GM18870 (cell line): ENCODE data around the gene SETD7.
A peak's percentile ranks its signal among the peaks of the same experiment; 100 is the strongest.
"Not testable (repeated sequence)": the region's sequence is repeated elsewhere in the genome, so short reads cannot be mapped to it uniquely, and the experiment has no call there.

Experiments used
- ATAC-seq: cut with Tn5 transposase; IDR thresholded peaks from one replicate; pipeline ENCODE4 v1.9.1; 2021; ENCODE audit warnings: moderate library complexity; ENCODE audit not compliant: unreplicated experiment

Gene SETD7

DNA sequence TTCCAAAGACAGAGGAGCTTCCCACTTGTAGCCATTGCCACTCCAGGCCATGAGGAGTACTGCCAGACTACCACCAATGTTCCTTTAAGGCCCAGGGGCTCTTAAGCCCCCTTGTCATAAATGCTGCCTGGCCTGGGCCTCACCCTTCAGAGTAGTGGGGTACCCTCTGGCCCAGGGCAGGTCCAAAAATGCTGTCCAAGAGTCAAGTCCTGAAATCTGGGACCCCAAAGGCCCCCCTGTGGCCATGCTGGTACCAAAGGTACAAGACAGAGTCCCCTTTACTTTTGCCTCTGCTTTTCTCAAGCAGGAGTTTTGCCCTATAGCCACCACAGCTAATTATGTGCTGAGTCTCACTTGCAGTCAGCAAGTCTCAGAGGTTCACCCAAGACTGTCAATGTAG is 85.7 kb downstream of the SETD7 start:
- ATAC-seq: no peak

DNA sequence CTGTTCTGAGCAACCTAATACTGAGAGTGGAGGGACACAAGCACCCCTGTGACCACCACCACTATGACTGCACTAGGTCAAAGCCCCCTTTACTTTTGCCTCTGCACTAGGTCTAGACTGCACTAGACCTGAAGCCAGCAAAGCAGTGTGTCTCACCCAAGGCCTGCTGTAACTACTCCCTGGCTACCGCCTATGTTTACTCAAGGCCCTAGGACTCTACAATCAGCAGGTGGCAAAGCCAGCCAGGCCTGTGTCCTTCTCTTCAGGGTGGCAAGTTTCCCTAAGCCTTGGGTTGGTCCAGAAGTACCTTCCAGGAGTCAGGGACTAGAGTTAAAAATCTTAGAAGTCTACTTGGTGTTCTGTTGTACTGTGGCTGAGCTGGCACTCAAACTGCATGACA is 86.2 kb downstream of the SETD7 start:
- ATAC-seq: no peak

DNA sequence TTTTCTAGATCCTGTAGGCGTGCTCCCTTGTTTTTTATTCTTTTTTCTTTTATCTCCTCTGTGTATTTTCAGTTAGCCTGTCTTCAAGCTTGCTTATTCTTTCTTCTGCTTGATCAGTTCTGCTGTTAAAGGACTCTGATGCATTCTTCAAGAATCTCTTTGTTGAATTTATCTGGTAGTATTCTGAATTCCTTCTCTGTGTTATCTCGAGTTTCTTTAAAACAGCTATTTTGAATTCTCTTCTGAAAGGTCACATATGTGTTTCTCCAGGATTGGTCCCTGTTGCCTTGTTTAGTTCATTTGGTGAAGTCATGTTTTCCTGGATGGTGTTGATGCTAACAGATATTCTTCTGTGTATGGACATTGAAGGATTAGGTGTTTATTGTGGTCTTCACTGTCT is 86.8 kb downstream of the SETD7 start:
- no peak for ATAC-seq

DNA sequence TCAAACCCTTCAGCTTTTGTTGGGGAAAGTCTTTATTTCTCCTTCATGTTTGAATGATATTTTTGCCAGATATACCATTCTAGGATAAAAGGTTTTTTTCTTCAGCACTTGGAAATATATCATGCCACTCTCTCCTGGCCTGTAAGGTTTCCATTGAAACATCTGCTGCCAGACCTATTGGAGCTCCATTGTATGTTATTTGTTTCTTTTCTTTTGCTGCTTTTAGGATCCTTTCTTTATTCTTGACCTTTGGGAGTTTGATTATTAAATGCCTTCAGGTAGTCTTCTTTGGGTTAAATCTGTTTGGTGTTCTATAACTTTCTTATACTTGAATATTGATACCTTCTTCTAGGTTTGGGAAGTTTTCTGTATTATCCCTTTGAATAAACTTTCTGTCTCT is 87.3 kb downstream of the SETD7 start:
- ATAC-seq: not testable (repeated sequence)

GRCh38 chr4:139465922-139466321 is 90.1 kb downstream of the SETD7 start:
- no peak for ATAC-seq

- ATAC-seq: not testable (repeated sequence)
Observed at GRCh38 chr4:139464512-139464911, 91.5 kb downstream of the SETD7 start.

GRCh38 chr4:139461022-139461628 is 94.9 kb downstream of the SETD7 start:
- ATAC-seq: no peak

DNA sequence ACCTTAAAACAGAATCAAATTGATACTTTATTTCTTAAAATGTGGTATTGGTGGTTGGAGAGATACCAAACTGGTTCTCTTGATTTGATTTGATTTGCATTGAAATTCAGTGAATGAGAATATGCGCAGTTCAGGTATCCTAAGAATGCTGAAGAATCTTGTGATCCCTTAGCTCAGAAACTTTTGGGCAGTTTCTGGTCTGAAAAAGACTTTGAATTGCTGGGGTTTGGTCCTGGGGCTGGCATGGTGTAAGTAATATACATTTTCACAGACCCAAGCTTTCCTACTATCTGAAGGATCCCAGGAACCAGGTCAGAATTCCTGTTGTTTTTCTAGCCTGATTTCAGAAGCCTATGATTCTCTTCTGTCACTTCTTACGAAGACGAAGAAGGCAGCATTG is 95.5 kb downstream of the SETD7 start:
- ATAC-seq: no peak

- no peak for ATAC-seq
Observed at GRCh38 chr4:139458999-139459398, 97.0 kb downstream of the SETD7 start.

GRCh38 chr4:139458543-139458942 is 97.5 kb downstream of the SETD7 start:
- no peak for ATAC-seq

- no peak for ATAC-seq
Observed at GRCh38 chr4:139457318-139457717, 98.7 kb downstream of the SETD7 start.

GRCh38 chr4:139455126-139455538 is 100.9 kb downstream of the SETD7 start:
- no peak for ATAC-seq

DNA sequence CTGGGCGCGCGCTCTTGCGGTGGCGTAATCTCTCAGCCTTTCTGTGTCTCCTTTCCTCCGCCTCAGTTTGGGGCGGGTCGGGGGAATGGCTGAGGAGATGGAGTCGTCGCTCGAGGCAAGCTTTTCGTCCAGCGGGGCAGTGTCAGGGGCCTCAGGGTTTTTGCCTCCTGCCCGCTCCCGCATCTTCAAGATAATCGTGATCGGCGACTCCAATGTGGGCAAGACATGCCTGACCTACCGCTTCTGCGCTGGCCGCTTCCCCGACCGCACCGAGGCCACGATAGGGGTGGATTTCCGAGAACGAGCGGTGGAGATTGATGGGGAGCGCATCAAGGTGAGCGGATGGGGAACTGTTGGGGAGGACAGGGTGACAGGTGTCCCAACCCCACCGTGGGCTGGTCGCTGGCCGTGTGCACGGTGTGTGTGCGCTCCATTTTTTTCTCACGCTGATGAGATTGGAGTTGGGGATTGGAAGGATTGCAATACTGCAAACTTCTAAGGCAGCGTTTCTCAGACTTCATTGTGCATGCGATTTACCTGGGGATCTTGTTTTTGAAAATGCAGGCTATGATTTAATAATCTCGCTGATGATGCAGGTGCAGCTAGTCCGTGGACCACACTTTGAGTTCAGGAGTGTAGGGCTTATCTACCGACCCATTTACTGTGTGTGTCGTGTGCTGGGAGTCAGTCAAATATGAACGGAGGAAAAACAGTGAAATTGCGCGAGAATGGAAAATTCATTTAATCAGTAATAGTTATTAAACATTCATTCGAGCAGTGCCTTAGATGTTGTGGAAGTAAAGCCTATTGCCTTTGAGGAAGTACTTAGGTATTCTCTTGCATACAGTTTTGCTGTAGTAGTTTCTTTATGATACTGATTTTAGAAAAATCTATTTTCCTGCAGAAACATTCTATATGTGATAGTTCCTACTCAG is 101.6 kb downstream of the SETD7 start, which contains the start of gene RAB33B:
TSS of gene RAB33B (plus strand) at position 11 of the 935 bp plus-strand sequence. CDS start at position 86, 75 bp downstream.
- peak; percentile 44 for ATAC-seq

GRCh38 chr4:139453371-139454110 is 102.5 kb downstream of the SETD7 start:
- peak; percentile 84 for ATAC-seq

DNA sequence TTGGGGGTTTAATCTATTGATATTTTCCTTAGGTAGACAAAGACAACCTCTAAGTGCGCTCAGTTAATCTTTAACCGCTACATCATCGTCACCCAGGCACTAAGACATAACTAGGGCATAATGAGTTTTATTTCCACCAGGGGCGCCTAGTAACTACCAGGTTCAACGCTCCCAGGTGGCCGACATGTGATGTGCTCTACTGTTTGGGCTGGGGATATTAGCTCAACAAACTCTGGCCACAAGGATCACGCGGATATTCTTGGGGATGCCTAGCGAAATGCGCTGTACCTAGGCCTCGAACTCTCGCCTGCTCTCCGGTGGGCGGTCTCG is 103.0 kb downstream of the SETD7 start:
- ATAC-seq: peak; percentile 45

- ATAC-seq: no peak
Observed at GRCh38 chr4:139451997-139452396, 104.0 kb downstream of the SETD7 start.

- ATAC-seq: no peak
Observed at GRCh38 chr4:139450586-139450985, 105.4 kb downstream of the SETD7 start.

GRCh38 chr4:139447078-139447477 is 108.9 kb downstream of the SETD7 start:
- not testable (repeated sequence) for ATAC-seq
